CD4-positive, alpha-beta T cell treated with Interleukin-15 for 1 hour (primary cell): ENCODE measurements around the gene MAGI1.

Experiments
- DNase-seq: peaks from one replicate; pipeline ENCODE4 v3.0.0-alpha.2; 2020

The MAGI1 gene

GRCh38 chr3:65938676-65939075 is 100.0 kb downstream of the MAGI1 start:
- DNase-seq: no peak

- DNase-seq: no peak
These were observed 100.6 kb downstream of the MAGI1 start for GRCh38 chr3:65938147-65938546.

GRCh38 chr3:65936908-65937638 is 101.6 kb downstream of the MAGI1 start:
- no peak for DNase-seq

GRCh38 chr3:65935724-65936123 is 103.0 kb downstream of the MAGI1 start:
- no peak for DNase-seq

- no peak for DNase-seq
These were observed 108.1 kb downstream of the MAGI1 start for GRCh38 chr3:65930648-65931047.

- DNase-seq: no peak
These were observed 110.6 kb downstream of the MAGI1 start for GRCh38 chr3:65928110-65928509.

GRCh38 chr3:65927576-65927975 is 111.1 kb downstream of the MAGI1 start:
- no peak for DNase-seq

- no peak for DNase-seq
These were observed 113.3 kb downstream of the MAGI1 start for GRCh38 chr3:65925254-65925954.

- DNase-seq: no peak
These were observed 114.0 kb downstream of the MAGI1 start for GRCh38 chr3:65924762-65925161.

- DNase-seq: no peak
These were observed 116.3 kb downstream of the MAGI1 start for GRCh38 chr3:65922441-65922840.

GRCh38 chr3:65919826-65920225 is 118.9 kb downstream of the MAGI1 start:
- no peak for DNase-seq

- DNase-seq: no peak
These were observed 123.2 kb downstream of the MAGI1 start for GRCh38 chr3:65915477-65915876.

GRCh38 chr3:65914740-65915367 is 123.9 kb downstream of the MAGI1 start:
- no peak for DNase-seq

GRCh38 chr3:65914032-65914739 is 124.5 kb downstream of the MAGI1 start:
- DNase-seq: no peak

GRCh38 chr3:65912647-65913046 is 126.1 kb downstream of the MAGI1 start:
- no peak for DNase-seq

GRCh38 chr3:65908588-65908987 is 130.1 kb downstream of the MAGI1 start:
- no peak for DNase-seq

- DNase-seq: no peak
These were observed 131.2 kb downstream of the MAGI1 start for GRCh38 chr3:65907232-65908130.

- no peak for DNase-seq
These were observed 132.9 kb downstream of the MAGI1 start for GRCh38 chr3:65905771-65906170.

- no peak for DNase-seq
These were observed 134.7 kb downstream of the MAGI1 start for GRCh38 chr3:65904016-65904415.

- DNase-seq: no peak
These were observed 136.4 kb downstream of the MAGI1 start for GRCh38 chr3:65902304-65902793.

- DNase-seq: no peak
These were observed 137.5 kb downstream of the MAGI1 start for GRCh38 chr3:65901226-65901625.

GRCh38 chr3:65899226-65899625 is 139.5 kb downstream of the MAGI1 start:
- no peak for DNase-seq
